ENCODE data around the gene CD8B. TPM values are rescaled to one million over a fixed set of nuclear protein-coding genes. Genes with fewer than 3 reads are reported as not detected.

CD8B gene
- polyA plus RNA-seq, 1 donor from 2014 or later, result not detected

- Histone ChIP-seq H3K9ac (ENCODE audit: low read length) (no peak overlapping the region), H3K9me2 (ENCODE audit: insufficient read depth, low read length) (no peaks in the 10 kb centered on the region), H4K20me1 (ENCODE audit: insufficient read depth) (no peaks in the 10 kb centered on the region), H3K79me2 (replicated peaks; ENCODE audit: insufficient read depth, low read length) (no peaks in the 10 kb centered on the region), H3K9me3 (ENCODE audit: low read length) (no peaks in the 10 kb centered on the region), H3K4me2 (ENCODE audit: low read length) (no peak overlapping the region), H3K4me3 (ENCODE audit: low read length) (no peak overlapping the region), H3F3A (ENCODE audit: insufficient read depth, low read length, poor library complexity, severe bottlenecking) (no peaks in the 10 kb centered on the region), H3K27me3 (ENCODE audit: insufficient read depth, low read depth, low read length) (no peaks in the 10 kb centered on the region), H3K36me3 (ENCODE audit: insufficient read depth, low read length) (no peaks in the 10 kb centered on the region), H3K27ac (ENCODE audit: low read length) (no peak overlapping the region), H2AFZ (ENCODE audit: low read depth, low read length) (no peak overlapping the region)
- TF ChIP-seq RAD21 (conservative IDR thresholded peaks at IDR 0.05), result no peak
- no peak for TF ChIP-seq EP300 (conservative IDR thresholded peaks at IDR 0.05; ENCODE audit: poor library complexity, severe bottlenecking)
- no peak for TF ChIP-seq POLR2AphosphoS5 (IDR thresholded peaks at IDR 0.05)
- no peak for TF ChIP-seq CTCF (IDR thresholded peaks at IDR 0.05; ENCODE audit: poor library complexity, severe bottlenecking)
These were observed 28.4 kb downstream of the CD8B start for GRCh38 chr2:86833315-86833714.

- Histone ChIP-seq H3K27ac (ENCODE audit: low read length) (no peak overlapping the region), H3K79me2 (replicated peaks; ENCODE audit: insufficient read depth, low read length) (no peaks in the 10 kb centered on the region), H3K4me3 (ENCODE audit: low read length) (no peak overlapping the region), H3K9ac (ENCODE audit: low read length) (no peak overlapping the region), H3K36me3 (ENCODE audit: insufficient read depth, low read length) (no peaks in the 10 kb centered on the region), H3K27me3 (ENCODE audit: insufficient read depth, low read depth, low read length) (no peaks in the 10 kb centered on the region), H3K9me2 (ENCODE audit: insufficient read depth, low read length) (no peaks in the 10 kb centered on the region), H4K20me1 (ENCODE audit: insufficient read depth) (no peaks in the 10 kb centered on the region), H3K4me2 (ENCODE audit: low read length) (no peak overlapping the region), H3F3A (ENCODE audit: insufficient read depth, low read length, poor library complexity, severe bottlenecking) (no peaks in the 10 kb centered on the region), H2AFZ (ENCODE audit: low read depth, low read length) (no peak overlapping the region), H3K9me3 (ENCODE audit: low read length) (no peaks in the 10 kb centered on the region)
- no peak for TF ChIP-seq CTCF (IDR thresholded peaks at IDR 0.05; ENCODE audit: poor library complexity, severe bottlenecking)
- no peak for TF ChIP-seq SMC3 (conservative IDR thresholded peaks at IDR 0.05; ENCODE audit: poor library complexity)
- TF ChIP-seq POLR2AphosphoS5 (IDR thresholded peaks at IDR 0.05), result no peak
- TF ChIP-seq TAF1 (IDR thresholded peaks at IDR 0.05; ENCODE audit: low read depth), result no peak
- TF ChIP-seq EZH2 (IDR thresholded peaks at IDR 0.05; ENCODE audit: borderline replicate concordance, insufficient read depth, low read length, poor library complexity, severe bottlenecking), result no peak
- no peak for TF ChIP-seq REST (IDR thresholded peaks at IDR 0.05; ENCODE audit: borderline replicate concordance)
- no peak for TF ChIP-seq RAD21 (conservative IDR thresholded peaks at IDR 0.05)
- TF ChIP-seq EP300 (conservative IDR thresholded peaks at IDR 0.05; ENCODE audit: poor library complexity, severe bottlenecking), result no peak
- no peak for TF ChIP-seq MXI1 (conservative IDR thresholded peaks at IDR 0.05; ENCODE audit: poor library complexity, severe bottlenecking)
These were observed 29.2 kb downstream of the CD8B start for GRCh38 chr2:86832334-86833096.

Measured in neural cell (in vitro differentiated cells).